Activated T-cell treated with anti-CD3 and anti-CD28 coated beads, Interleukin-2, amount 50 U/mL, for 1 hour (primary cell): ENCODE data around the gene MAML1.
"Not testable (repeated sequence)": the region's sequence is repeated elsewhere in the genome, so short reads cannot be mapped to it uniquely, and the experiment has no call there.

Experiments used
- DNase-seq: peaks from one replicate; pipeline ENCODE4 v3.0.0-alpha.2; 2020

Gene MAML1

GRCh38 chr5:179768326-179769085, 35.9 kb downstream of the MAML1 start:
- no peak for DNase-seq

GRCh38 chr5:179769271-179769670, 36.6 kb downstream of the MAML1 start:
- DNase-seq = no peak

DNA sequence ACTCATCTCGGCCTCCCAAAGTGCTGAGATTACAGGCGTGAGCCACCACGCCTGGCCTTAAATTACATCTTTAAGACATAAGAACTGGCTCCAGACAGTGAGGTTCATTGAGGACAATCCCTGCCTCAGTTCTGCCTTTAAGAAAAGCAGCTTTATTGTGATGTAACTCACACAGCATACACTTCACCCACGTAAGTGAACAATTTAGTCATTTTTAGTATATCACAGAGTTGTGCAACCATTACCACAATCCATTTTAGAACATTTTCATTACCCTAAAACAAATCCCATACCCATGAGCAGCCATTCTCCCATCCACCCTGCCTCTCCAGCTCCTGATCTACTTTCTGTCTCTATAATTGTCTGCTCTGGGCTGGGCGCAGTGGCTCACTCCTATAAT, 37.2 kb downstream of the MAML1 start:
- no peak for DNase-seq

DNA sequence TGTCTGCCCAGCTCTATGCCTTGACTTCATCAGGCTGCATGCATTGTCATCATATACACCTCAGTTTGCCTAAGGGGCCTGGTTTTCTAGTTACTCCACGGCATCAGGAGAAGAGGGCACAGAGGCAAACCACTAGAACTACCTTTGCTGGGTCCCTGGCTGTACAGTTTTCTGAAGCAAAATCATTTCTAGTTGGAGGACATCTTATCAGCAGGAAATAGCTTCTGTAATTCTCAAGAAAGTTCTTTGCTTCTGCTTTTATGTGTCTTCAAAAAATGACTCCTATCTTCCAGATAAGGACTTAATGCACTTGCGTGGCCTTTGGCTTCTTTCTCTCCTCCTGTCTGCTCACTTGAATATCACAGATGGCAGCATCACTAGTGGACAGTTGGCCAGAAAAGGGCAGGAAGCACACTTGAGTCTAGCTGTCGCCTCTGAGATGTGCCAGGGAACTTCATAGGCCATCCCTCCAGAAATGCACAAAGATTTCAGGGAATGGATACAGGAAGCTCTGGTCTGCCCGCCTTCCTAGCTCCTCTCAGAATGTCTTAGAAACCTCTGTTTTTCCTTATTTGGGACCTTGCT, 38.8 kb downstream of the MAML1 start:
- DNase-seq = no peak

- no peak for DNase-seq
Measured at GRCh38 chr5:179772351-179772750, 39.7 kb downstream of the MAML1 start.

GRCh38 chr5:179773686-179774040, 41.0 kb downstream of the MAML1 start:
- no peak for DNase-seq

DNA sequence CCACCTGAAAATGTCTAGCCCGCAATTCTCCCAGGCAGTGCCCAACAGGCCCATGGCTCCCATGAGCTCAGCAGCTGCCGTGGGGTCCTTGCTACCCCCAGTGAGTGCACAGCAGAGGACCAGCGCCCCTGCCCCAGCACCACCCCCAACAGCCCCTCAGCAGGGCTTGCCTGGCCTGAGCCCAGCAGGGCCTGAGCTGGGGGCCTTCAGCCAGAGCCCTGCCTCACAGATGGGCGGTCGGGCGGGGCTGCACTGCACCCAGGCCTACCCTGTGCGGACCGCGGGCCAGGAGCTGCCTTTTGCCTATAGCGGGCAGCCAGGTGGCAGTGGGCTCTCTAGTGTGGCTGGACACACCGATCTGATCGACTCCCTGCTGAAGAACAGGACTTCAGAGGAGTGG, 41.8 kb downstream of the MAML1 start:
- DNase-seq = no peak

DNA sequence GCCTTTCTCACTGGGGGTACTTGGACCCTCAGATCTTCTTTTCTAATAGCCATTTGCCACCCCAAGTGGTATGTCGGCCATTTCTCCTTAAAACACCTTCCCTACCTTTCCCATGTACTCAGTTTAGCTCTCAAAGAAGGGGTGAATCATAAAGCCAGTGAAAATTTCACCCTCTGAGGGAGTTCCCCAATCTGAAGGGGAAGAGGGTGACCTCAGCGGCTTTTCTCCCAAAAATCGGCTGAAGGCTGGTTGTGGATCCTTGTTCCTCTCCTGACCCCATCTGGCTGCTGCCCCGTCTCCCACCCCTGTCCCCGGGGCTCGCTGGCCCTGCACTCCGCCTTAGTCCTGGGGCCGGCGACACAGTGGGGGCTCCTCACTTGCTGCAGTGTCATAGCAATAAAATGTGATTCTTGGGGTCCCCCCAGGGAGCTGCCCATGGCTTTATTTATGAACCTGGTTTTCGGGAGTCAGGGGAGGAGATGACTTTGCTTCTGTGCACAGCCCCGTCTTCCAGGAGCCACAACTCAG, 43.9 kb downstream of the MAML1 start:
- no peak for DNase-seq

DNA sequence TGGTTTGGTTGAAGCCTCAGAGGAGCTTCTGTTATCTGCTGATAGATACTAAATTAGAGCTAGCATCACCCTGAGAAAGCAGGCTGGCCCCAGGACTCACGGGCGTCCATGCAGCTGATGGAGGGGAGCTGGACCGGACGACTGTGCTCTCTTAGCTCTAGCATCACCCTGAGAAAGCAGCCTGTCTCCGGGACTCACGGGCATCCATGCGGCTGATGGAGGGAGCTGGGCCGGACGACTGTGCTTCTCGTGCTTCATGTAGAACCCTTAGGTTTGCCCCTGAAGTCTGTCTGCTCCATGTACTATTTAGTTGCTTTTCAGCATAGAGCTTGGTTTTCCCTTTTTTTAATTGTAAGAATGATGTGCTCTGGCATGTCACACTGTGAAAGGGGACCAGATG, 44.8 kb downstream of the MAML1 start:
- no peak for DNase-seq

DNA sequence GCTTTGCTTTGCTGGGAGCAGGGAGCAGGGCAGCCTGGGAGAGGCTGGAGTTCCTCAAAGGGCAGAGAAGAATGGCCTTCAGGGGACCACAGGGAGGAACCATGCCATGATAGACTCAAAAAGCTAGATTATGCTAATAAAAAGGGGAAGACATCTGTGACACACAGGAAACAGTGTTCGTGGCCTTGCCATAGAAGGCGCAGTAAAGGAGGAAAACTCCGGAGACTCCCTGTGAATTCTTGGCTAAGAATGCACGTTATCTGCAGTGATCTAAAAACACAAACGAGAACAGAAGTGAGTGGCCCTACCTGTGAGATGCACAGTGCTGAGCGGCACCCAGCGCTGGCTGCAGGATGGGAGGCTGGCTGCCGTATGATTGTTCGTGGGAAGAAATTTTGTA, 45.3 kb downstream of the MAML1 start:
- no peak for DNase-seq

GRCh38 chr5:179778591-179778990, 46.0 kb downstream of the MAML1 start:
- DNase-seq = no peak

DNA sequence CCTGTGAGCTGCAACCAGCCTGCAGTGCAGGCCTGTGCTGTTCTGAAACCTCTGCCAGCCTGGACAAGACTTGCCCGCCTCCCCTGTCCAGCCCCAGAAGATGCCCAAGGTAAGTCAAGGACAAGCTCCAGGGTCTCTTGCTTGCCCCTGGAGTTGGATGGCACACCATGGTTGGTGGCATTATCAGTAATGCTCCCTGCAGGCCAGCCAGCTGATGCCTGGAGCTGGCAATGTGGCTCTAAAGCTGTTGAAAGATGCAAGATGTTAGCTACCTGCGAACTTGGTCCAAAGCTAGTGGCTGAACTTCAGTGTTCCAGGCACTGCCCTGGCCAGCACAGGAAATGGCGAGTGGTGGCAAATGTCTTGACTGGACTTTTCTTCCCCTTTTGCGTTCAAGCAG, 47.2 kb downstream of the MAML1 start:
- no peak for DNase-seq

- DNase-seq = no peak
Measured at GRCh38 chr5:179780362-179780761, 47.7 kb downstream of the MAML1 start.

GRCh38 chr5:179781846-179782245, 49.2 kb downstream of the MAML1 start:
- DNase-seq = no peak

GRCh38 chr5:179783128-179783527, 50.5 kb downstream of the MAML1 start:
- DNase-seq = no peak

GRCh38 chr5:179786861-179787260, 54.2 kb downstream of the MAML1 start:
- DNase-seq = no peak

GRCh38 chr5:179788193-179788854, 55.7 kb downstream of the MAML1 start:
- DNase-seq = no peak

DNA sequence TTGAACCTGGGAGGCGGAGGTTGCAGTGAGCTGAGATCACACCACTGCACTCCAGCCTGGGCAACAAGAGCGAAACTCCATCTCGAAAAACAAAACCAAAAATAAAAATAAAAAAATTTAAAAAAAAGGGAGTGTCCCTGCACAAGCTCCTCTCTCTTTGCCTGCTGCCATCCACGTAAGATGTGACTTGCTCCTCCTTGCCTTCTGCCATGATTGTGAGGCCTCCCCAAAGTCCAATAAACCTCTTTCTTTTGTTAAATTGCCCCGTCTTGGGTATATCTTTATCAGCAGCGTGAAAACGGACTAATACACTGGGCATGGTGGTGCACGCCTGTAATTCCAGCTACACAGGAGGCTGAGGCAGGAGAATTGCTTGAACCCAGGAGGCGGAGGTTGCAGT, 56.7 kb downstream of the MAML1 start:
- not testable (repeated sequence) for DNase-seq

- no peak for DNase-seq
Measured at GRCh38 chr5:179791881-179792611, 59.4 kb downstream of the MAML1 start.

DNA sequence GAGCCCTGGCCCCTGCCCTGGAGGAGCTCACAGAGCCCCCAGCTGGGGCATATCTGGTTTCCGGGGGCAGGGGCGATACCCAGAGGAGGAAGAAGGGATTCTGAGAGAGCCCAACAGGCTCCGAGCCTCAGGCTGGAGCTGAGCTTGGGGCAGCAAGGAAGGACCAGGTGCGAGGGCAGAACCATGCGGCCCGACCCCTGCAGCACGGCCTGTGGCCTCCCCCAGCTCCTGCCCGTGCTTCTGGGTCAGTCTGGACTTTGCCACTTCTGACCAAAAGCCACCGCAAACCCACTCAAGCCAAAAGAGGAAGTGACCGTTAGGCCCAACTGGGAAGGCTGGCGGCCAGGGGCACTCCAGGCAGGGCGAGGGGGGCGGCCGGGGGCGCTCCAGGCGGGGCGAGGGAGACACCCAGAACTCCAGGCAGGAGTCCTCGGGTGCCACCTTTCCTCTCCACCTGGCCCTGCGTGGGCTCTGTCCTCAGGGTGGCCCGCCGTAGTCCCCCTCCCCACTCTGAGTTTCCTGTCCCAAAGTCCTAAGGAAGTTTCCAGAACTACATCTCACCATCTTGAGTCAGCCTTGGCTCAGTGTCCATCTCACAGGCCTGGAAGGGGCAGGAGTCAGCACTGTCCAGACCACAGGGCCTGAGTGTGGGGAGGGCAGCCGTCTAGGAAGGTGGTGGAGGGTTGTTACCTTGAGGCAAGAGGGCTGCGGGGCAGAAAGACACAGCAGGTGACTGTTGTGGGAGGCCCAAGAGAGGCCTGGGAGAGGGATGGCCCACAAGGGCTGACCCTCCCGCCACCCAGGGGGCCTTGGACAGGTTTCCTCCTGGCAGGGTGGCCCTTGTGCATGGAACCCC, 60.2 kb downstream of the MAML1 start:
- no peak for DNase-seq

DNA sequence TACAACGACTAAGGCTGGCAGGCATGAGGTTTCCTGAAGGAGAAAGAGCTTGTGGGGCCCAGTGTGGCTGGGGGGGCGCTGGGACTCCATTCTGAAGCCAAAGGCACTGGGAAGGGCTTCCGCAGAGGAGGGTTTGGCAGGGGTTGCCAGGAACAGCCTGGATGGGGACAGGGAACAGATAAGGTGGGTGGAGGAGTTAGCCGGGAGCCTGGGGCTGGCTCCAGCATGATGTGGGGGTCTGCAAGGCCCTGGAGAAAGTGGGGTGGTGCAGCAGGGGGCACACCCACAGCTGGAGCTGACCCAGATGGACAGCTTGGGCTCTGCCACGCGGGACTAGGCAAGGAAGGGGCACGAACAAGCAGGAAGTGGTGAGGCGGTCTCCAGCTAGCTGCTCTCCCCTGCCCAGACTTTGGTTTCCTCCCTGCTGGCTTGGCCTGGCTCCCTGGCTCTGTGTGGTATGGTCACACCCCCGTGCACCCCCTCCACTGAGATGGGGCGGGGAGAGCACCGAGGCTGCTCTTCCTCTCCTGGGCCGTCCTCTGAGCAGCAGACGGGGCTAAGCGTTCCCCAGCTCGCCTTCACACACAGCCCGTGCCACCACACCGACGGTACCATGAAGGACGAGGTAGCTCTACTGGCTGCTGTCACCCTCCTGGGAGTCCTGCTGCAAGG, 61.0 kb downstream of the MAML1 start, which contains the start of gene LTC4S:
Gene LTC4S, plus strand, starts transcription at position 519 of the 672 bp plus-strand sequence. Its CDS starts 95 bp downstream, at position 614.
- DNase-seq = peak; percentile 62

DNA sequence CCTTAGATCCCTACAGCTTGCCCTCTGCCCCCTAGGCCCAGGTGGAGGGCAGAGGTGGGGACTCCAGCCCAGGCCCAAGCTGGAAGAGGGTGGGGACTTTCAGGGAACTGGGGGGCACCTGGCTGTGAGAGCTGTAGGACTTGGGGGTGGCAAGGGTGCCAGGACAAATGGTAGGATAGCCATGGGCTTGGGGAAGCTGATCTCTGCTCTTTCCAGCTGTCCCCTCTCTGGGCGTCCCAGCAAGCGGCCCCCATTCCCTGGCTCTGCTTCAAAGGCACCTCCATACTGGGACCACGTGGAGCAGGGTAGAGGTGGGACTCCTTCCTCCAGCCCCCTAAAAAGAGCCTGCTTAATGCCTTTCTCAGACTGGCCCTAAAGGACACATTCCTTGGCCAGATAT, 61.5 kb downstream of the MAML1 start:
- DNase-seq = no peak
